ENCODE data around the gene ADSS1.

- TF ChIP-seq EP300 (IDR thresholded peaks at IDR 0.05): no peak
- no peak for TF ChIP-seq POLR2A (IDR thresholded peaks at IDR 0.05)
- no peak for TF ChIP-seq CTCF (IDR thresholded peaks at IDR 0.05)
- no peak for TF ChIP-seq POLR2AphosphoS5 (IDR thresholded peaks at IDR 0.05)
Observed at GRCh38 chr14:104782808-104783139, 58.7 kb downstream of the ADSS1 start.
